SK-N-SH (cell line): Measurements from ENCODE around the gene DLG2.

Source experiments
- CTCF ChIP-seq: fragments of 200-600 bp; sonication (generic); IDR thresholded peaks from 2 replicates; pipeline ENCODE4 v1.6.1; 2017; ENCODE audit warnings: antibody characterized with exemption, mild to moderate bottlenecking, moderate library complexity
- EZH2phosphoT487 ChIP-seq: fragments of 200-600 bp; sonication (generic); IDR thresholded peaks from 2 replicates; pipeline ENCODE4 v1.6.1; 2017; ENCODE audit warnings: low read depth, mixed run types, mild to moderate bottlenecking, antibody characterized with exemption, moderate library complexity, borderline replicate concordance
- RAD21 ChIP-seq: IDR thresholded peaks from 2 replicates; pipeline ENCODE4 v1.6.1; 2012; ENCODE audit warnings: mild to moderate bottlenecking, low read length
- SMC3 ChIP-seq: IDR thresholded peaks from 2 replicates; pipeline ENCODE4 v1.6.1; 2012; ENCODE audit warnings: low read depth, low read length, improper control_type of control experiment
- TF ChIP-seq, protein P1 (sequence below): IDR thresholded peaks from 2 replicates; pipeline ENCODE4 v1.4.0; 2012; ENCODE audit warnings: low read depth

- TF ChIP-seq CTCF: no peak
- TF ChIP-seq, protein P1, sequence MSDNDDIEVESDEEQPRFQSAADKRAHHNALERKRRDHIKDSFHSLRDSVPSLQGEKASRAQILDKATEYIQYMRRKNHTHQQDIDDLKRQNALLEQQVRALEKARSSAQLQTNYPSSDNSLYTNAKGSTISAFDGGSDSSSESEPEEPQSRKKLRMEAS: no peak
- no peak for TF ChIP-seq SMC3
- TF ChIP-seq EZH2phosphoT487: no peak
- TF ChIP-seq RAD21: no peak
Observed at GRCh38 chr11:84045146-84045545, 1582.0 kb downstream of the DLG2 start.
